ENCODE data around the gene CBR3. TPM values are rescaled to one million over a fixed set of nuclear protein-coding genes. Genes with fewer than 3 reads are reported as not detected.

The CBR3 gene
- total and polyA plus RNA-seq, 2 of the 13 experiments (the other 11 are each of a cell fraction or from before 2014, with no cell fraction given) = not detected

- no peak for TF ChIP-seq JUN (CRISPR knock-in tag; IDR thresholded peaks at IDR 0.05)
- no peak for TF ChIP-seq GMEB2 (CRISPR knock-in tag; IDR thresholded peaks at IDR 0.05; ENCODE audit: low read depth)
These were observed 39.9 kb downstream of the CBR3 start (continued) for GRCh38 chr21:36174780-36175179.

GRCh38 chr21:36175771-36176565, 41.1 kb downstream of the CBR3 start:
- no peak overlapping the region for H3K4me3 ChIP-seq (replicated peaks in 1 of 3; ENCODE audit: insufficient read depth in 1 of 3, low read depth in 2 of 3, low read length in 3 of 3)
- CTCF ChIA-PET (ENCODE audit: low intra/inter-chr PET ratio, low total read pairs) = no interaction called here
- TF ChIP-seq ZMAT3 (CRISPR knock-in tag; conservative IDR thresholded peaks at IDR 0.05) (no peak), SCMH1 (CRISPR knock-in tag; IDR thresholded peaks at IDR 0.05; ENCODE audit: borderline replicate concordance) (no peak), PREB (CRISPR knock-in tag; IDR thresholded peaks at IDR 0.05) (no peak), MAFK (conservative IDR thresholded peaks at IDR 0.05 in 1 of 2, IDR thresholded peaks at IDR 0.05 in 1 of 2; ENCODE audit: low read length in 2 of 2) (peak; percentile 55 to 90; a peak in 3 of 4 replicates), ZNF747 (CRISPR knock-in tag; IDR thresholded peaks at IDR 0.05; ENCODE audit: borderline replicate concordance) (no peak), MAFF (IDR thresholded peaks at IDR 0.05; ENCODE audit: low read depth, low read length) (peak; percentile 75)
- no peak for DNase-seq (ENCODE audit: low spot score)
- no peak overlapping the region for H3K9ac ChIP-seq (ENCODE audit: insufficient read depth, low read depth, low read length)
- H3K27ac ChIP-seq (ENCODE audit: extremely low read length, insufficient read depth, low read length) = no peak overlapping the region
- in situ Hi-C loops (cut with HindIII; ENCODE audit: extremely low pct_ligation_motif_present, low pct_unique_long_range_greater_than_20kb) (no loop called here), intact Hi-C loops (cut with micrococcal nuclease; ENCODE audit: unreplicated experiment) (no loop called here)
- no TSS peak for BruUV-seq (replicated peaks)
- no peaks in the 10 kb centered on the region for H3K4me1 ChIP-seq (ENCODE audit: insufficient read depth, low read length)
- no peaks in the 10 kb centered on the region for H3K27me3 ChIP-seq (ENCODE audit: control insufficient read depth in 1 of 2, insufficient read depth in 2 of 2, low read length in 2 of 2)
- POLR2A ChIA-PET = no interaction called here
- H3K79me2 ChIP-seq (ENCODE audit: insufficient read depth, low read length) = no peaks in the 10 kb centered on the region
- peaks cover 0 to 2% of the 10 kb centered on the region in 2 experiments; a peak in 2 of 5 replicates for H3K36me3 ChIP-seq (replicated peaks in 1 of 2; ENCODE audit: control insufficient read depth in 1 of 2, insufficient read depth in 2 of 2, low read length in 2 of 2)
- FAIRE-seq = no peak
- no peak overlapping the region for H3K4me2 ChIP-seq (ENCODE audit: low read depth, low read length)
- no peaks in the 10 kb centered on the region for H4K20me1 ChIP-seq (ENCODE audit: insufficient read depth, low read length)
- H3K9me3 ChIP-seq (ENCODE audit: low read length) = no peaks in the 10 kb centered on the region
- H2AFZ ChIP-seq (ENCODE audit: low read length) = no peak overlapping the region
- no peak for ATAC-seq
- WGBS (ENCODE audit: low lambda C conversion rate) = 90% methylated on average over 4 of the region's 7 CpGs
